Measurements from ENCODE around the gene INTS6. TPM values are rescaled to one million over a fixed set of nuclear protein-coding genes. Genes with fewer than 3 reads are reported as not detected.

INTS6 gene
- total and polyA plus RNA-seq, 2 of the 4 experiments (the other 2 are of a cell fraction) = 12.9 to 42.3 TPM

- Histone ChIP-seq H2BK5ac (ENCODE audit: low read depth, low read length, poor library complexity, severe bottlenecking) (no peak overlapping the region), H2AK5ac (ENCODE audit: low read depth, low read length) (no peak overlapping the region), H4K5ac (ENCODE audit: low read depth, low read length) (no peak overlapping the region), H3K9me3 (ENCODE audit: control insufficient read depth, insufficient read depth, low read length) (no peaks in the 10 kb centered on the region), H3K4me1 (ENCODE audit: control insufficient read depth, insufficient read depth, low read length) (peaks cover 4% of the 10 kb centered on the region), H3K9ac (ENCODE audit: low read depth, low read length) (no peak overlapping the region), H3K18ac (ENCODE audit: low read depth, low read length) (no peak overlapping the region), H2BK120ac (ENCODE audit: low read depth, low read length) (no peak overlapping the region), H3K9me1 (ENCODE audit: insufficient read depth, low read length) (0 out of 2 replicates have a peak, but pooled peaks cover 6% of the 10 kb centered on the region), H2AK9ac (replicated peaks; ENCODE audit: low read depth, low read length, poor library complexity) (no peak overlapping the region), H3K27me3 (ENCODE audit: control insufficient read depth, insufficient read depth, low read length) (peaks cover 3% of the 10 kb centered on the region; the same call in 1 of the 2 replicates), H2BK15ac (ENCODE audit: low read depth, low read length) (no peak overlapping the region), H3K4me2 (ENCODE audit: low read depth, low read length) (no peak overlapping the region), H3K27ac (ENCODE audit: insufficient read depth, low read length) (no peak overlapping the region), H3K79me1 (ENCODE audit: low read depth in 1 of 2, low read length in 2 of 2) (no peaks in the 10 kb centered on the region), H3K4me3 (ENCODE audit: insufficient read depth, low read depth, low read length) (no peak overlapping the region), H4K20me1 (ENCODE audit: insufficient read depth, low read length) (no peaks in the 10 kb centered on the region), H3K14ac (replicated peaks; ENCODE audit: low read depth, low read length) (no peak overlapping the region), H3K4ac (ENCODE audit: low read depth, low read length) (no peak overlapping the region), H3K23ac (ENCODE audit: low read depth, low read length) (no peak overlapping the region), H4K91ac (ENCODE audit: insufficient read depth, low read depth, low read length) (no peak overlapping the region), H4K8ac (ENCODE audit: low read depth in 2 of 2, low read length in 2 of 2) (no peak overlapping the region), H2AFZ (replicated peaks; ENCODE audit: low read length, poor library complexity) (no peak overlapping the region), H3K56ac (ENCODE audit: extremely low read depth, insufficient read depth, low read length) (no peak overlapping the region), H2BK20ac (ENCODE audit: low read depth, low read length) (no peak overlapping the region), H3K36me3 (ENCODE audit: control insufficient read depth, insufficient read depth, low read length) (no peaks in the 10 kb centered on the region)
- ChIA-PET POLR2A (ENCODE audit: unreplicated experiment) (no interaction called here), CTCF (no interaction called here)
- in situ Hi-C loops (cut with MboI; ENCODE audit: low sequenced_read_pairs) = no loop called here
- TF ChIP-seq RAD21 (IDR thresholded peaks at IDR 0.05; ENCODE audit: low read length) = no peak
- no peak for TF ChIP-seq MAZ (IDR thresholded peaks at IDR 0.05; ENCODE audit: borderline replicate concordance, low read depth, low read length)
- no peak for TF ChIP-seq SMC3 (IDR thresholded peaks at IDR 0.05; ENCODE audit: low read depth, low read length)
- intact Hi-C loops (cut with micrococcal nuclease) = no loop called here
- dilution Hi-C loops (cut with HindIII; ENCODE audit: low sequenced_read_pairs, unreplicated experiment) = no loop called here
- no peak for ATAC-seq (ENCODE audit: low read depth)
- DNase-seq = no peak
- no CpG with 5 or more reads among the region's 5 CpGs for WGBS, 2 experiments (ENCODE audit: extremely low coverage in 2 of 2, insufficient read length in 1 of 2)
- no TSS peak for BruUV-seq (replicated peaks)
Measured at GRCh38 chr13:51343475-51343874, 109.4 kb downstream of the INTS6 start.
